Measurements from ENCODE around the gene FAM210B.

- TF ChIP-seq, protein P1, sequence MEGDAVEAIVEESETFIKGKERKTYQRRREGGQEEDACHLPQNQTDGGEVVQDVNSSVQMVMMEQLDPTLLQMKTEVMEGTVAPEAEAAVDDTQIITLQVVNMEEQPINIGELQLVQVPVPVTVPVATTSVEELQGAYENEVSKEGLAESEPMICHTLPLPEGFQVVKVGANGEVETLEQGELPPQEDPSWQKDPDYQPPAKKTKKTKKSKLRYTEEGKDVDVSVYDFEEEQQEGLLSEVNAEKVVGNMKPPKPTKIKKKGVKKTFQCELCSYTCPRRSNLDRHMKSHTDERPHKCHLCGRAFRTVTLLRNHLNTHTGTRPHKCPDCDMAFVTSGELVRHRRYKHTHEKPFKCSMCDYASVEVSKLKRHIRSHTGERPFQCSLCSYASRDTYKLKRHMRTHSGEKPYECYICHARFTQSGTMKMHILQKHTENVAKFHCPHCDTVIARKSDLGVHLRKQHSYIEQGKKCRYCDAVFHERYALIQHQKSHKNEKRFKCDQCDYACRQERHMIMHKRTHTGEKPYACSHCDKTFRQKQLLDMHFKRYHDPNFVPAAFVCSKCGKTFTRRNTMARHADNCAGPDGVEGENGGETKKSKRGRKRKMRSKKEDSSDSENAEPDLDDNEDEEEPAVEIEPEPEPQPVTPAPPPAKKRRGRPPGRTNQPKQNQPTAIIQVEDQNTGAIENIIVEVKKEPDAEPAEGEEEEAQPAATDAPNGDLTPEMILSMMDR (IDR thresholded peaks at IDR 0.05) = no peak
- 0 out of 2 replicates have a peak, but pooled peaks have one; percentile 47 for TF ChIP-seq SMAD3 (CRISPR knock-in tag; IDR thresholded peaks at IDR 0.05; ENCODE audit: borderline replicate concordance)
- TF ChIP-seq TCF7 (CRISPR knock-in tag; IDR thresholded peaks at IDR 0.05; ENCODE audit: low read depth) = no peak
- no peak for TF ChIP-seq ATF1 (CRISPR knock-in tag; IDR thresholded peaks at IDR 0.05)
- no peak for TF ChIP-seq AR (CRISPR knock-in tag; IDR thresholded peaks at IDR 0.05)
- TF ChIP-seq ZNF121 (CRISPR knock-in tag; IDR thresholded peaks at IDR 0.05) = no peak
- TF ChIP-seq, protein P2, sequence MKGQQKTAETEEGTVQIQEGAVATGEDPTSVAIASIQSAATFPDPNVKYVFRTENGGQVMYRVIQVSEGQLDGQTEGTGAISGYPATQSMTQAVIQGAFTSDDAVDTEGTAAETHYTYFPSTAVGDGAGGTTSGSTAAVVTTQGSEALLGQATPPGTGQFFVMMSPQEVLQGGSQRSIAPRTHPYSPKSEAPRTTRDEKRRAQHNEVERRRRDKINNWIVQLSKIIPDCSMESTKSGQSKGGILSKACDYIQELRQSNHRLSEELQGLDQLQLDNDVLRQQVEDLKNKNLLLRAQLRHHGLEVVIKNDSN (CRISPR knock-in tag; IDR thresholded peaks at IDR 0.05) = no peak
- TF ChIP-seq ZSCAN18 (CRISPR knock-in tag; IDR thresholded peaks at IDR 0.05) = no peak
- TF ChIP-seq, protein P3, sequence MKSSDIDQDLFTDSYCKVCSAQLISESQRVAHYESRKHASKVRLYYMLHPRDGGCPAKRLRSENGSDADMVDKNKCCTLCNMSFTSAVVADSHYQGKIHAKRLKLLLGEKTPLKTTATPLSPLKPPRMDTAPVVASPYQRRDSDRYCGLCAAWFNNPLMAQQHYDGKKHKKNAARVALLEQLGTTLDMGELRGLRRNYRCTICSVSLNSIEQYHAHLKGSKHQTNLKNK (CRISPR knock-in tag; IDR thresholded peaks at IDR 0.05) = no peak
- no peak for TF ChIP-seq JUN (CRISPR knock-in tag; IDR thresholded peaks at IDR 0.05)
- TF ChIP-seq CREB1 (CRISPR knock-in tag; IDR thresholded peaks at IDR 0.05) = no peak
- TF ChIP-seq NR2C2 (CRISPR knock-in tag; IDR thresholded peaks at IDR 0.05) = no peak
- TF ChIP-seq TEAD1 (CRISPR knock-in tag; IDR thresholded peaks at IDR 0.05) = peak; percentile 59; the same call in 1 of the 2 replicates
Measured at GRCh38 chr20:56392132-56392880, 33.5 kb downstream of the FAM210B start, which contains the start of the genes AURKA and CSTF1.
